ENCODE measurements around the gene LCN1.

GRCh38 chr9:135515083-135515951 is 5.9 kb upstream of the LCN1 start:
- TF ChIP-seq CTCF (IDR thresholded peaks at IDR 0.05) (no peak), POLR2A (IDR thresholded peaks at IDR 0.05) (no peak)

Data from transverse colon (tissue), 3 donors.